ENCODE measurements around the gene TMEM51. TPM values are rescaled to one million over a fixed set of nuclear protein-coding genes. Genes with fewer than 3 reads are reported as not detected.
A peak's percentile ranks its signal among the peaks of the same experiment; 100 is the strongest.
"Not testable (repeated sequence)": the region's sequence is repeated elsewhere in the genome, so short reads cannot be mapped to it uniquely, and the experiment has no call there.

TMEM51 gene
- polyA plus RNA-seq, 3 donors: 17.2 to 18.2 (median 17.3) TPM

DNA sequence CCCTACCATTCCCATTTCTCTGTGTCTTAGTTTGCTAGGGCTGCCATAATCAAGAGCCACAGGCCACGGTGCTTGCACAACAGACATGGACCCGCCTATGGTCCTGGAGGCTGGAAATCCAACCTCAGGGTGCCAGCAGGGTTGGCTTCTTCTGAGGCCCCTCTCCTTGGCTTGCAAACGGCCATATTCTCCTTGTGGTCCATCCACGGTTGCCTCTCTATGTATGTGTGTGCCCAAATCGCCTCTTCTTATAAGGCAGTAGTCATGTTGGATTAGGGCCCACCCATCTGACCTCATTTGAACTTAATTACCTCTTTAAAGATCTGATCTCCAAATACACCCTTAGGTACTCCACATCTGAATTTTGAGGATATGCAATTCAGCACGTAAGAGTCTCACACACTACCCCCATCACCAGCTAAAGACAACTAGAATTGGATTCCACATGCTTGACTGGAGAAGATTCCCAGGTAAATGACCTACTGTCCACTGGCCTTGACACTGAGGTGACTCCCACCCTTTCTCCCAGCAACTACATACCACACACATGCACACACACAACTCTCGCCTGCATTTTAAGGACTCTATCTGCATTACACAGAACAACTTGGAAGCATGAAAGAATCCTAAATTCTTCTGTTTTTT lies 28.3 kb upstream of the TMEM51 start:
- DNase-seq (ENCODE audit: low read depth in 3 of 3, low spot score in 2 of 3): no peak

DNA sequence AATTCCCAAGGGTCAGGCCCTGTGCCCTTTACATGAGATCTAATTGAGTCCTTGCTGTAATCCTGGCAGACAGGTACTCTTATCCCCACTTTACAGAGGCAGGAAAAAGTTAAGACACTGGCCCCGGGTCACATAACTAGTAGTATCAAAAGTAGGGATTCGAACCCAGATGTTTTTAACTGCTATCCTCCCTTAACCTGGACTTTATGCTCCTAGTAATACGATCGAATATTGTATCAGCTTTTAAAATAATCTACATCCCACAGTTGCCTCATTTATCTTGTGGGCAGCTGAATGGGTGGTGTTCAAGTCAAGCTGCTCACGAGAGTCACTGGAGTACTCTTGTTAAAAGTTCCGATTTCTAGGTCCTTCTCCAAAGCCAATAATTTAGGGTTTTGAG lies 25.5 kb upstream of the TMEM51 start:
- no peak for DNase-seq (ENCODE audit: low read depth in 3 of 3, low spot score in 2 of 3)

DNA sequence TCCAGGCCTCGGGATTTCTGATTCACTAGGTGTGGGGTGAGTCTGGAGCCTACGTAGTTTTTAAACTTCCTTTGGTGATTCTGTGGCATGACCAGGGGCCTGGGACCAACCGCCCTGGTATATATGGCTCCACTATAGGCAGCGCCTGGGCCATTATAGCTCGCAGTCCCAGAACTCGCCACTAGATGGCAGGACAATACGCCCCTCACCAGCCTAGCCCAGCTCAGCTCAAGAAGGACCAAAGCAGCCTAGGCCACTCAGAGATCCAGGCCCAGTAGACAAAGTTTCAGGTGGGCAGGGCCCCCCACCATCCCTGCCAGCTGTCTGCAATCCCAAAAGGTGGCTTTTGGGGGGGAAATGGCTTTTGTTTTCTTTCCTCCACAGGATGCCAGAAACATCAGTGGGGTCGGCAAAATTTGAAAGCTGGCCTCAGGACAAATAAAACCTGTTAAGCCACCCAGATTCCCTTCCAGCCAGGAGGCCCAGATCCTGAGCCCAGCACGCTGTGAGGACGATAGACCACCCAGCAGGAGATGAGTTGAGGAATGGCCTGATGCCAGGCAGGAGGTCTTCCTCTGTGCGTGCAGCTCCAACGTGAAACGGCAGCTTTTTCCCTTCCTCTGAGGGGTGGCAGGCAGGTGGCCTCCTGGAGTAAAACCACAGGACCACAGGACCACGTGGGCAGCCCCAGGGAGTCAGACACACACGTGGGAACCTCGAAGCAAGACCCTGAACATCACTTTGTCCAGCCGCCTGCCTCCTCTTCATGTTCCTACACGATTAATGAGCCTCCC lies 24.8 kb upstream of the TMEM51 start:
- DNase-seq (ENCODE audit: low read depth in 3 of 3, low spot score in 2 of 3): peak; percentile 40 to 58 (median 41)

DNA sequence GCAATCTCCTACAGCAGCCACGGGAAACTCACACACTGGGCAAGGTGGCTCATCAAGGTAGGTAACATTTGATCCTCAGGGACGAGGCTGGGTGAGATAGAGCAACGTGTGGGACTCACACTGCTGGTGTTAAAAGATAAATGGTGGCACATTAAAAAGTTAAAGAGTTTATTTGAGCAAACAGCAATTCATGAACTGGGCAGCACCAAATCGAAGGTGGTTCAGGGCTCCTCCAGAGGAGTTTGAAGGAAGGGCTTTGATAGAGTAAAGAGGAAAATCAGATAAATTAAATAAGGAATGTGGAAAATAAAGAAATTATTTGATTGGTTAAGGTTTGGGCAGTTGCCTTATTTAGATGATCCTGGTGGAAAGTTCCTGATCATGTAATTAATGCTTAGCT lies 23.6 kb upstream of the TMEM51 start:
- DNase-seq (ENCODE audit: low read depth in 3 of 3, low spot score in 2 of 3): no peak

DNA sequence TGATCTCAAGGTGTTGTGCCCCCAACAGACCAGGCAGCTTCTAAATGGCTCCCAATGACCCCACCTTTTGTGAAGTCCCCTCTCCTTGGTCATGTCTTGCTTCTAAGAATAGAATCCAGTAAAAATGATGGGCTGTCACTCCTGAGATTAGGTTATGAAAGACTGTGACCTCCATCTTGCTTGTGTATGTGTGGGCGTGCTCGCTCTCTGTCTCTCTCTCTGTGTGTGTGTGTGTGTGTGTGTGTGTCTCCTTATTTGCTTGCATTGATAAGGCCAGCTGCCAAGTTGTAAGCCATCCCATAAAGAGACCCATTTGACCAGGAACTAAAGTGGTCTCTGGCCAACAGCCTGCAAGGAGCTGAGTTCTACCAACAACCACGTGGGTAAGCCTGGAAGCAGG lies 22.9 kb upstream of the TMEM51 start:
- DNase-seq (ENCODE audit: low read depth in 3 of 3, low spot score in 2 of 3): no peak

DNA sequence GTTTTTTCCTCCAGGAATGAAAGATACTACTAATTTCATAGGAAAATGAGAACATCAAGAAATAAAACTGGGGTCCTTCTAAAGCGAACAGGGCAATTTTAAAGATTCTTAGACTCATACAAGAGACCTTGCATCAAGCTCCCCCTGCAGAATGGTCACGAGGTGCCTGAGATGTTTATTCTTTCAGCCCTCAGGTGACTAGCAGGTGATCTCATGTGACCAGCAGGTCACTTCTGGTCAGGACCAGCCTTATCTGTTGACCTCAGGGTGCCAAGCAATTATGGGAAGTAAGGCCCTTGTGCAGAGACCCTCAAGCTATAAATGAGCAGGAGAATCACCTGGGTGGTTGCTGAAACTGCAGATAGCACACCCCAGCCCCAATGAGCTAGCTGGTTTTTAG lies 20.6 kb upstream of the TMEM51 start:
- DNase-seq (ENCODE audit: low read depth in 3 of 3, low spot score in 2 of 3): no peak

DNA sequence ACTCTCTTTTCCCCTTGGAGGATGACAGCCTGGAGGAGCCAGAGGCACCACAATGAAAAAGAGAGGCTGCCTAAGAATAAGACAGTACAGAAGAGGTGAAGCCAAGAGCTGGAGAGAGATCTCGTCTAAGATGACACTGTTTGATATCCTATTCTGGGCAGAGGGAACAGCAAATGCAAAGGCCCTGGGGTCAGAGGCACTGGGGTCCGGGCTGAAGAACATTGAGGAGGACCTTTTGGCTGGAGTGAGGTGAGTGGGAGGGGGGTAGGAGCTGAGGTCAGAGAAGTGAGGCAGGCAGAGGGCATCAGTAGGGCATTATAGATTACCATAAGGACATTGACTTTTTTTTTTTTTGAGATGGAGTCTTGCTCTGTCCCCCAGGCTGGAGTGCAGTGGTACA lies 19.3 kb upstream of the TMEM51 start:
- no peak for DNase-seq (ENCODE audit: low read depth in 3 of 3, low spot score in 2 of 3)

DNA sequence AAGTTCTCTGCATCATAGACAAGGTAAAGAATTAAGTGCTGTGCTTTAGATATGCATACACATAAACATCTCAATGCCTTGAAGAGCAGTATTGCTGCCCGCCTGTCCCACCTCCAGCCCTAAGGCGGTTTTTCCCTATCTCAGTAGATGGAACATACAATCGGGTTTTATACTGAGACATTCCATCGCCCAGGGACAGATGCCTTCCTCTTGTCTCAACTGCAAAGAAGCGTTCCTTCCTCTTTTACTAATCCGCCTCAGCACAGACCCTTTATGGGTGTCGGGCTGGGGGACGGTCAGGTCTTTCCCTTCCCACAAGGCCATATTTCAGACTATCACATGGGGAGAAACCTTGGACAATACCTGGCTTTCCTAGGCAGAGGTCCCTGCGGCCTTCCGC lies 17.9 kb upstream of the TMEM51 start:
- not testable (repeated sequence) for DNase-seq (ENCODE audit: low read depth in 3 of 3, low spot score in 2 of 3)

DNA sequence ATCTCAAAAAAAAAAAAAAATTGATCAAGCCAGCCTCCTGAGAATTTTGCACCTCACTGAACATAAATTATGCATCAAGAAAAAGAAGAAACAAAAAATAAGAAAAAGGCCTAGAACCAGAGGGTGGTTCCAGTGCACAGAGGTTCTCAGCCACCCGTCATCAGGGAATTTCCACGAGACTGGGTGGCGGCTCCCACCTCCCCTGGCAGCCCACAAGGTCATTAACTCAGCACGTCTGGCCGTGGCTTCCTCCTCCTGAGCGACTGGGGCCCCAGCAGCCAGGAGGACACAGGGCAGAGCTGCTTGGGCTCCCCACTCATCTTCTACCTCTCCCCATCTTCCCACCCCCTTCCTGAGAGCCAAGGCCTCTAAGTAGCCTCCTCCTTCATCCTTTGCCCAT lies 15.7 kb upstream of the TMEM51 start:
- DNase-seq (ENCODE audit: low read depth in 3 of 3, low spot score in 2 of 3): no peak

DNA sequence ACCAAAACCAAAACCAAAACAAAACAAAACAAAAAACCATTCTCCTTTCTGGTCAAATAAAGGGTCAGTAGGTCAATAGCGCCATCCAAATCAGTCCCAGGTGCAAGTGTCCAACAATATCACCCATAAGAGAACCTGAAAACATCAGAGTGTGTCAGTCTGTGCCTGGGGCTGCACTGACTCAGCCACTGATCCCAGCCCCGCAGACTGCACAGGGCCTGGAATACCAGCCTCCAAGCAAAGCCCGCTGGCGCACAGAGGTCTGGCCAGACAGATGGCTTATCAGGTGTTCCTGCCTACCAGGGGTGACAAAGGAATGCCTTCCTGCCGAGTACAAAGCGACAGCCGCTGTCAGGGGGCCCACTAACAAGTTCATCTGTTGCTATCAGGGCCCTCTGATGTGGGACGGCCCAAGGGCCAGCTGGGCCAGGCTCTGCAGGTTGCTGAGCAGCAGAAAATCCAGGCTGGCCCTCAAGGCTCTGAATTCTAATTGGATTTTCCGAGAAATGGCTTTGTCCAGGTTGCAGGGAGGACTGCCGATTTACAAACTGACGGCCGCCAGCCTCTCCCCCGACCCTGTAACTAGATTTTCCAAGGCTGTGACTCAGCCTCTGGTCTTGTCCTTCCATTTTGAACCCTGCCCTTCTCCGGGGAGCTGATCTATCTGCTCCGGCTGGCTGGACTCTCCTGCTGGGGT lies 13.7 kb upstream of the TMEM51 start:
- no peak for DNase-seq (ENCODE audit: low read depth in 3 of 3, low spot score in 2 of 3)

DNA sequence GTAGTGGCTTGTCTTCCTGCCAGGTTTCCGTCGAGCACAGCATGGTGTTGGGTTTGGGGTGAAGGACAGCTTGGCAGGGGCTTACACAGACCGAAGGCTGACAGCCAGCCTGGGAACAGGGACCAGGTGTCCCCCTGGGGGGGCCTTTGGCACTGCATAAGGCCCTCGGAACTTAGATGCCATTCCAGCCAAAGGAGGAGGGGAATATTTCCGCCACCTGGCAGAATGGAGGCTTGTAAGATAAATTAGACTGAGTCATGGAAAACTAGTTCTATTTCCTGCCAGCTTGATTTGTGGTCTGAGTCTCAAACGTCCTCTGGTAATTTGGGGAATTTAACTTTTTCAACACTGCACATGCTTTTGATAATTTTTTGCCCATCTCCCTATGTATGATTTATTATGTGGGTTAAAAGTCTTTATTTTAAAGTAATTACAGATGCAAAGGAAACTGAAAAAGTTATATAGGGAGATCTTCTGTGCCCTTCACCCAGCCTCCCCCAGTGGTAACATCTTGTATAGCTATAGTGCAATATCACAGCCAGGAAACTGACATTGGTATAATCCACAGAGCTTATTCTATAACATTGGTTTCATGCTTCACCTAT lies 11.5 kb upstream of the TMEM51 start:
- no peak for DNase-seq (ENCODE audit: low read depth in 3 of 3, low spot score in 2 of 3)

DNA sequence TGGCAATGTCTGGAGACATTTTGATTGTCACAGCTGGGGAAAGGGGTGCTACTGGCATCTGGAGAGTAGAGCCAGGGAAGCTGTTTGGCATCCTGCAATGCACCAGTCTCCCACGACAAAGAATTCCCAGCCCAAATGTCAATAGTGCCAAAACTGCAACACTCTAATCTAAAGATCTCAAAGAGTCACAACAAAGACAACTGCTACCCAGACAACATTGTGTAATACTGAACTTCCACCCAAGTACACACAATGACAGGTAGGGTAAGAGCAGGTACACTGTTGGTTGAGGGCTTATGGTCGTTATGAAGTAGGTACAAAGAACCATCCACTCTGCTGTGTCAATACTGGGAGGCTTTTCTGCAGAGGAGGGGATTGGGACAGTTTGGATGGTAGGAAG lies 8.2 kb upstream of the TMEM51 start:
- DNase-seq (ENCODE audit: low read depth in 3 of 3, low spot score in 2 of 3): no peak

DNA sequence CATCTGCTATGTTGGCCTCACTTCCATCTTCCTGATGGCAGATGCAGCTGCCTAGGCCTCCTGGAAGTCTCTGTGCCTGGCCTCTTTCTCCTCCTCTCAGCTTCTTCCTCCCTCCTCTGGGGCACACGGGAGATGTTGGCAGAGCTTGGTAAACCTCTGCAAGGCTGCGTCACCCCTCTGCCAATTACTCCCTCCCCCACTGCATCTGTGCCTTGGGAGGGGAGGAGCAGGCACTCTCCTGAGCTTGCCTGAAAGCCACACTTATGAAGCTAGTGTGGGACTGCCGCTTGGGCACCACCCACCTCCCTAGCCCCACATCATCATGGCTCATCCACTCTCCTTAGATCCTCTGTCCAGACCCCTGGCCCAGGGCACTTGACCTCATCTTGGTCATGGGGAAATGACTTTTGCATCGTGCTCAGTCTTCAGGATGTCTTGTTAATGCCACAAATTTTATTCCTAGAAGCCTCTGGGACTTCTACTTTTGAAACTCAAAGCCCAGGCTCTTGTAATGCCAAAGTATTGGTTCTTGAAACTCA lies 7.3 kb upstream of the TMEM51 start:
- DNase-seq (ENCODE audit: low read depth in 3 of 3, low spot score in 2 of 3): no peak

DNA sequence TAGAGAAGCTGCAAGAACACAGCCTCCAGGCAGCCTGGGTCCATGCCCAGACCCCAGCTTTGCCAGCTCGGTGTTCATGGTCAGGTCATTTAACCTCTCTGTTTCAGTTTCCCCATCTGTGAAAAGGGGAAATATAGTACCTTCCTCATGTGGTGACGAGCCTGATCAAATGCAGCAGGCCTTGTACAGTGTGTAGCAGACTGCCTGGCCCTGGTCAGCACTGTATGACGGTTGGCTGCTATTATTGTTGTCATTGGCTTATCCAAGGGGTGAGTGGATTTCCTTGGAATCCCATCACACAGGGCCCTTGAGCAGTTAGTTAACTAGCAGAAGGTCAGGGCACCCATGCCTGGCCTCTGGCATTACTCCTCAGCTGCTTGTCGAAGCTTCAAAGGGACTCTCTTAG lies 6.6 kb upstream of the TMEM51 start:
- DNase-seq (ENCODE audit: low read depth in 3 of 3, low spot score in 2 of 3): no peak

DNA sequence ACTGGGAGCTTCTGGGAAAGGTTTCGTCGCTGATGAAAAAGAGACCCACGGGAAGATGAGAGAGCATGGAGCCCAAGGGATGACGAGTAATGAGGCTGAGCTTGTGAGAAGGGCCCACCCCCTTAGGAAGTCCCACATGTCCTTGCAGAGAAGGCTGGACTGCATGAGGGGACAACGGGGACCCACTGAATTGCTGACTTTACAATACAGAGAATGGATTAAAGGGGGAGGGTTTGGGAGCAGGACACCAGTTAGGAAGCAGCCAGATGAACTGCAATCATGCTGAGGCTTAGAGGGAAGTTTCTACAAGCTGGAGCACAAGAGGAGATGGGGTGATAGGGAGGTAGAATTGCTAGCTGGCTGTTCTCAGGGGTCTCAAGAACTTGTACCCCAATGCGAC lies 5.5 kb upstream of the TMEM51 start:
- DNase-seq (ENCODE audit: low read depth in 3 of 3, low spot score in 2 of 3): no peak

DNA sequence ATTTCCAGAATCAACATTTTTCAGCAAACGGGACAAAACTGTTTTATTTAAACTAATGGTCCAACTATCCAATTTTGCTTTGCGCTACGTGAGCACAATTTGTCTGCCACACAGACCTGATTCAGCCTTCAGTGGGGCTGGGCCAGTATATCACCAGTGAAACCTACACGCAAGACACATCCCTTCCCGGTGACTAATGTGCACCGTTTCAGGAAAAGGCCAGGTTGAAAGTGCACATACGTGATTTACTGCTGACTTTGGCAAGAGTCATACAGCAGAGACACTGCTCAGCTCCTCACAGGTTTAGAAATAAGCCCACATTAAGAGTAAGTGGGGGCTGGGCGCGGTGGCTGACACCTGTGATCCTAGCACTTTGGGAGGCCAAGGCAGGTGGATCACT lies 5.1 kb upstream of the TMEM51 start:
- no peak for DNase-seq (ENCODE audit: low read depth in 3 of 3, low spot score in 2 of 3)

DNA sequence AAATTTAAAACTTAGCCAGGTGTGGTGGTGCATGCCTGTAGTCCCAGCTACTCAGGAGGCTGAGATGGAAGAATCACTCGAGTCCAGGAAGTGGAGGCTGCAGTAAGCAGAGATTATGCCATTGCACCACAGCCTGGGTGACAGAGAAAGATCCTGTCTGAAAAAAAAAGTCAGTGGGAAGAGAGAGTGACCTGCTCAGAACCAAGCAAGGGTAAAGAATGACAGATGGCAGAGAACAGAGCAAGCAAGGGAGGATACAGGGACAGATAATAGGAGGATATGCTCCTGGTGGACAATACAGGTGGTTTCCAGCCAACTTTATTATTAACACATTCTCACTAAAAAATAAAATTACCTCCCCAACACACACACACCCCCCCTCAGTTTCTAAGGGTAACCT lies 4.6 kb upstream of the TMEM51 start:
- no peak for DNase-seq (ENCODE audit: low read depth in 3 of 3, low spot score in 2 of 3)

DNA sequence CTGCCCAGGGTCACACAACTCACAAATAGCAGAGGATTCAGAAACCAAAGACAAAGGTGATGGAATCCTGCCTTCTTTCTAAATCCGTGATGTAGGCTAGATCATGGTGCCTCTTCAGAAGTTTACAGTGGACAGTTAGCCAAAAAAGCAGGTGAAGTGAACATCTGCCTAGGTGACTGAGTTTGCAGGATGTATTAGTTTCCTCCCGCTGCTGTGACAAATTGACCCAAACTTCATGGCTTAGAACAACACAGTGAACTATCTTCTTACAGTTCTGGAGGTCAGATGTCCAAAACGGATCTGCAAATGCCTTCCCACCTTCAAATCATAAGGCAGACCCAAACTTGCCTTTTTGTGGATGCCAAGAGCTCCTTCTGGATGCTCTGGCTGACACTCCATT lies 3.2 kb upstream of the TMEM51 start:
- DNase-seq (ENCODE audit: low read depth in 3 of 3, low spot score in 2 of 3): no peak

DNA sequence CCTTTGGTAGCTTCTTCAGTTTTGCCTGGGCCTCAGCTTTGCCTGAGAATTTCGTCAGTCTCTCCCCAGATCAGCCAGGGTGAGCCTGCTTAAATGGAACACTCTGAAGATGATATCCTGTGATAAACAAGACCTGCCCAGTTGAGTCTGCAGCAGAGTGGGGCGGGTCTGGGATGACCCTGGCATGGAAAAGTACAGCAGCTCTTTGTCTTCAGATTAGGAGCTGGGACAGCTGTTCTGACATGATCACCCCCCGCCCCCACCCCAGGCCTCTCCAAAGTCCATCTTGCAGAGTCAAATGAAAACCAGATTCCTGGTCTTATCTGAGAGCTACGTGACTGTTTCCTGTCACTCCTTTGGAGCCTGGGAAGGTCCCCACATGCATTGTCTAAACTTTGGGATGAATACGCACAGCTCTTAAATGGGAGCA lies 2.2 kb upstream of the TMEM51 start:
- DNase-seq (ENCODE audit: low read depth in 3 of 3, low spot score in 2 of 3): no peak

DNA sequence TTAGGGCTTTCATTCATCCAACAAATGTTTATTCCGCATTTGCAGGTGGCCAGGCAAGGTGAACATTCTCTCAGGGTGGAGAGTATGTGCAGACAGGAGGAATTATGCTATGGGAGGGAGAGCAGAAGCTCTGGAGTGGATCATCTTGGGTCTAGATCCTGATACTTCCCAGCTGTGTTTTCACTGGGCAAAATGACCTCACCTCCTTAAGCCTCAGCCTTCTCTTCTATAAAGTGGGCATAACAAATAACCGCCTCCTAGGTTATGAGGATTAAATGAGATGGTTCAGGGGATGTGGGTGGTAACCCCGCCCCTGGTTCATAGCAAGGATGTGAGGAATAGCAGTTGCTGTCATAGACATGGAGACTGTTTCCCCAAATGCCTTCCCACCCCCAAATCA lies 1.7 kb upstream of the TMEM51 start:
- DNase-seq (ENCODE audit: low read depth in 3 of 3, low spot score in 2 of 3): no peak

All from right renal cortex interstitium (tissue), 3 donors.